Activated T-cell treated with anti-CD3 and anti-CD28 coated beads for 24 hours (primary cell): ENCODE measurements around the gene ZMYND8.
"Not testable (repeated sequence)": the region's sequence is repeated elsewhere in the genome, so short reads cannot be mapped to it uniquely, and the experiment has no call there.

ENCODE experiments used
- DNase-seq: peaks from one replicate; pipeline ENCODE4 v3.0.0-alpha.2; 2020; ENCODE audit warnings: low read depth

The ZMYND8 gene

GRCh38 chr20:47310729-47311128, 45.8 kb downstream of the ZMYND8 start:
- no peak for DNase-seq

GRCh38 chr20:47309806-47310426, 46.6 kb downstream of the ZMYND8 start:
- no peak for DNase-seq

DNA sequence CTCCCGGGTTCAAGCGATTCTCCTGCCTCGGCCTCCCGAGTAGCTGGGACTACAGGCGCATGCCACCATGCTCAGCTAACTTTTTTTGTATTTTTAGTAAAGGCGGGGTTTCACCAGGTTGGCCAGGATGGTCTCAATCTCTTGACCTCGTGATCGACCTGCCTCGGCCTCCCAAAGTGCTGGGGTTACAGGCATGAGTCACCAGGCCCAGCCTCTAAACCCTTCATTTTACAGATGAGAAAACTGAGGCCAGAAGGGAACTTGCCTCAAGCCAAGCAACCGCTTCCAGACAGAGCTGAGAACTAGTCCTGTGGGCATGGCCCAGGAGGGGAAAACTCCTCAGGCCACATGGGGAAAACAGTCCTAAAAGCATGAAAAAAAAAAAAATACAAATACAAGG, 47.1 kb downstream of the ZMYND8 start:
- no peak for DNase-seq

GRCh38 chr20:47307569-47307968, 48.9 kb downstream of the ZMYND8 start:
- not testable (repeated sequence) for DNase-seq

DNA sequence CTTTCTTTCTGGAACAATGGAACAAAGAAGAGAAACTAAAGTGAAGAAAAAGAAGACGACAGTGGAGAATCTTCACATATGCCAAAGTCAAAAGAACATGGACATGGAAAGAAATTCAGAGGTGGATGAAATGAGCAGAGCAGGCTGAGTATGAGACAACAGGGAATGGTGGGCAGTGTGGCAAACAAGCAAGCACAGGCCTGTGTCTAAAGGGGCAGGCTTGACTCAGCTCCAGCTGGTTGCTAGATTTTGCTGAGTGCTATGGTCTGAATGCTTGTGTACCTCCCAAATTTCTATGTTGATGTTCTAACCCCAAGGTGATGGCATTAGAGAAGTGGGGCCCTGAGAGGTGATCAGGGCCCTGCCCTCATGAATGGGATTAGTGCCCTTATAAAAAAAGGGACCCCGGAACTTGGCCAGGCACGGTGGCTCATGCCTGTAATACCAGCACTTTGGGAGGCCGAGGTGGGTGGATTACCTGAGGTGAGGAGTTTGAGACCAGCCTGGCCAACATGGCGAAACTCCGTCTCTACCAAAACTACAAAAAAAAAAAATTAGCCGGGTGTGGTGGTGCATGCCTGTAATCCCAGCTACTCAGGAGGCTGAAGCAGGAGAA, 49.6 kb downstream of the ZMYND8 start:
- DNase-seq, result no peak

GRCh38 chr20:47306095-47306494, 50.4 kb downstream of the ZMYND8 start:
- DNase-seq, result no peak

DNA sequence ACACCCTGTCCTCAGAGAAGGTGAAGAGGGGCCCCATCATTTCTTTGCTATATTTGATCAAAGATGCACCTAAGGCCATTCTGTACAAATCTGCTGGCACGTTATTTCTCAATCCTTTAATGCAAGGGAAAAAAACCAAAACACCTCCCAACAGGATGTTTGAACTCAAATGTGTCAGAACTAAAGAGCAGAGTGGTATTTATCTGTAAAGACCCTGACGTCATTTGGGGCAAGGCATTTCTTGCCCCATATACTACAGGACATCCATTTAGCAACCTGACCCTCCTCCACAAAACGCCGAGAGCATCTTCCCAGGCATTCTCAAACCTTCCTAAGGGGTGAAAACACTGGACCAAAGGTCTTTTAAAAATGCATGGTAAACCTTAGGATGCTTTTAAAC, 50.8 kb downstream of the ZMYND8 start:
- no peak for DNase-seq

GRCh38 chr20:47304287-47304686, 52.2 kb downstream of the ZMYND8 start:
- DNase-seq, result no peak

- DNase-seq, result no peak
Observed at GRCh38 chr20:47303736-47304135, 52.8 kb downstream of the ZMYND8 start.

DNA sequence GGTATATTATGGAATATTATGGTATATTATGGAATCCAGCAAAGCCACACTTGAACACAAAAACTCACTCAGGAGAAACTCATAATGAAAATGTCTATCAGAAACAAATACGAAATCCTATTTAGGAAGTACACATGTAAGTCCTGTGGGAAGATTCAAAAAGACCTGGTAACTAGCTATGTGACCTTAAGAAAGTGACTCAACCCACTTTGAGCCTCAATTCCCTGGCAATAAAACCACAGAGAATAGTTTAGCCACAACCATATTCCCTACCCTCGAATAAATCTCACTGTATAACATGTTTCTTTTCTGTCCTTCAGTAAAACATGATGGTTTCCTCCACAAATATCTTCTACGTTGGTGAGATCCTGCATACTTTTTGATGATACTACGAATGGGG, 56.4 kb downstream of the ZMYND8 start:
- DNase-seq, result no peak

GRCh38 chr20:47298624-47299023, 57.9 kb downstream of the ZMYND8 start:
- DNase-seq, result no peak

GRCh38 chr20:47297746-47298145, 58.8 kb downstream of the ZMYND8 start:
- DNase-seq, result no peak

- DNase-seq, result no peak
Observed at GRCh38 chr20:47296950-47297349, 59.5 kb downstream of the ZMYND8 start.

DNA sequence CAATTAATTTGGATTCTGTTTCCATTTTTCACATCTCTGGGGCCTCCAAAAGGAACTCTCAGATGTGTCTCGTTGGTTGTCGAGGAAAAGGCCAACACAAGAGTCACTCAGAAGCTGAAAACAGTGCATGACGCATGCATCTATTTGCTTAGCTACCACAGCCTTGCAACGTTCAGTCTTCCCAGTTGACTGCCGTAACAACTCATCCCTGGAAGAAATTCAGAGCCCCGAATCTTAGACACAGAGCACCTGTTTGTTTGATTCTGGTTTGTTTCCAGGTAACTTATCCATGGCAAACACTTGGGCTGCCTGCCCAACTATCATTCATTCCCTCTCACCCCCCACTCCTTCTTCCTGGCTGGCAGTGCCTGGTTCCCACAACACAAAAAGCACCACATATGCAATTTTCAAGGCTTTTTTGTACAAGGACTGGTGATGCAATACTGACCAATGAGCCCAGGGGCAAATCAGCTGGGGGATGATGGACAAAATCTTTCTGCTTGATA, 60.5 kb downstream of the ZMYND8 start:
- DNase-seq, result no peak

DNA sequence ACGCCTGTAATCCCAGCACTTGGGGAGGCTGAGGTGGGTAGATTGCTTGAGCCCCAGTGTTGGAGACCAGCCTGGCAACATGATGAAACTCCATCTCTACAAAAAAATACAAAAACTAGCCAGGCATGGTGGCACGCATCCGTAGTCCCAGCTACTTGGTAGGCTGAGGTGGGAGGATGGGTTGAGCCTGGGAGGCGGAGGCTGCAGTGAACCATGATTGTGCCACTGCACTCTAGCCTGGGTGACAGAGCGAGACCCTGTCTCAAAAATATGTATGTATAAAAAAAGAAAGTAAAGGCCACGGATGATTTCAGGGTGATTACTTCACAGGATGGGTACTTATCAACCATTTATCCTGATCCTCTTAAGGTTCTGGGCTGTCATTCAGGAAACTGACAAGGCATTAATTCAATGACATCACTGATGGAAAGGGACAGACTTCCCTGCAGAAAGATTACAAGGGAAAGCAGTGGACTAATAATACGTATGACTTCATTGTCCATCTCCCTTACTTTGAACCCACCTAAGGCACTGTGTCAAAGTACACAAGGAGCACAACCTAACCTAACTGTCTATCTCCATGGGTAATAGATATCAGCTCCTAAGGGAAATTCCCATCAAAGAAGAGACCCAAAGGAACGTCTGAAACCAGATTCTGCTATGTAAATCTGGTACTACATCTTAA, 61.2 kb downstream of the ZMYND8 start:
- no peak for DNase-seq

GRCh38 chr20:47293631-47294030, 62.9 kb downstream of the ZMYND8 start:
- no peak for DNase-seq

DNA sequence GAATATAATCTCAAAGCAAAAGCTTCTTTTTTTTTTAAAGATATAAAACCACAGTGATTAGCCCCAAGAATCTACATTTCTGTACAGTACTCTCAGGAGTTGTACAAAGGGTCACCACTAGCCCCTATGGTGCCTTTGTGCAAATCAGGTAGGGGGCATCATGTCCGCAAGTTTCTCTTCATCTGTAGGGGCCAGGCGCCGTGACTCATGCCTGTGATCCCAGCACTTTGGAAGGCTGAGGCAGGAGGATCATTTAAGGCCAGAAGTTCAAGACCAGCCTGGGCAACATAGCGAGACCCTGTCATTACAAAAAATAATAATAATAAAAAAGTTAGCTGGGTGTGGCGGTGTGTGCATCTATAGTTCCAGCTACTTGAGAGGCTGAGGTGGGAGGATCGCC, 63.9 kb downstream of the ZMYND8 start:
- no peak for DNase-seq

GRCh38 chr20:47290666-47291430, 65.7 kb downstream of the ZMYND8 start:
- DNase-seq, result no peak

- no peak for DNase-seq
Observed at GRCh38 chr20:47290008-47290407, 66.5 kb downstream of the ZMYND8 start.

DNA sequence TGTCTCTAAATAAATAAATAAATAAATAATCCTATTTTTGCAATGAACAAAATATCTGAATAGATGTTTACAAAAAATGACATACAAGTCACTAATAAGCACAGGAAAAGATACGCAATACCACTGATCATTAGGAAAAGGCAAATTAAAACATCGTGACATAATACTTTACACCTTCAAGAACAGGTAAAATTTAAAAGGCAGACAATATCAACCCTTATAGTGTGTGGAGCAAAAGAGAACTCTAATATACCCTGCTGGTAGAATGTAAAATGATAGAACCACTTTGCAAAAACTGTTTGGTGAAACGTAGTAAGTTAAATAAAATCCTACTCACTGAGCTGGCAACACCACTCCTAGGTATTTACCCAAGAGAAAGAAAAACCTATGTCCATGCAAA, 67.4 kb downstream of the ZMYND8 start:
- no peak for DNase-seq

- DNase-seq, result not testable (repeated sequence)
Observed at GRCh38 chr20:47288530-47288929, 68.0 kb downstream of the ZMYND8 start.

GRCh38 chr20:47287609-47288144, 68.8 kb downstream of the ZMYND8 start:
- no peak for DNase-seq
